ENCODE results near the gene SRA1. TPM values are rescaled to one million over a fixed set of nuclear protein-coding genes. Genes with fewer than 3 reads are reported as not detected.

Gene SRA1
- total RNA-seq, 1 experiment from 2014 or later: 37.8 TPM

GRCh38 chr5:140561753-140562523 lies 4.7 kb upstream of the SRA1 start:
- H3K27me3 Mint-ChIP-seq (ENCODE audit: low read depth): peaks cover 3% of the 10 kb centered on the region; the same call in 1 of the 2 replicates
- no peak overlapping the region for H3K27ac Mint-ChIP-seq
- ChIA-PET POLR2A (interaction anchor here (2.0 kb wide), 1 partner anchor 85 kb away, joined by 5 read pairs; the partner anchor contains the start of genes IK and NDUFA2), CTCF (no interaction called here)
- H3K36me3 Mint-ChIP-seq: peaks cover 9% of the 10 kb centered on the region
- peaks cover 27% of the 10 kb centered on the region for H3K4me1 Mint-ChIP-seq
- H3K4me3 Mint-ChIP-seq: no peak overlapping the region
- ATAC-seq (no peak), DNase-seq (ENCODE audit: low spot score) (no peak)
- no peaks in the 10 kb centered on the region for H3K9me3 Mint-ChIP-seq
- TF ChIP-seq NR2C2 (CRISPR knock-in tag; IDR thresholded peaks at IDR 0.05) (no peak), FOXP4 (CRISPR knock-in tag; IDR thresholded peaks at IDR 0.05) (no peak), GRHL2 (CRISPR knock-in tag; IDR thresholded peaks at IDR 0.05; ENCODE audit: insufficient replicate concordance, severe bottlenecking) (no peak), ZSCAN18 (CRISPR knock-in tag; IDR thresholded peaks at IDR 0.05) (no peak)
- TF ChIP-seq, protein P1, sequence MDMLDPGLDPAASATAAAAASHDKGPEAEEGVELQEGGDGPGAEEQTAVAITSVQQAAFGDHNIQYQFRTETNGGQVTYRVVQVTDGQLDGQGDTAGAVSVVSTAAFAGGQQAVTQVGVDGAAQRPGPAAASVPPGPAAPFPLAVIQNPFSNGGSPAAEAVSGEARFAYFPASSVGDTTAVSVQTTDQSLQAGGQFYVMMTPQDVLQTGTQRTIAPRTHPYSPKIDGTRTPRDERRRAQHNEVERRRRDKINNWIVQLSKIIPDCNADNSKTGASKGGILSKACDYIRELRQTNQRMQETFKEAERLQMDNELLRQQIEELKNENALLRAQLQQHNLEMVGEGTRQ (CRISPR knock-in tag; IDR thresholded peaks at IDR 0.05): no peak

DNA sequence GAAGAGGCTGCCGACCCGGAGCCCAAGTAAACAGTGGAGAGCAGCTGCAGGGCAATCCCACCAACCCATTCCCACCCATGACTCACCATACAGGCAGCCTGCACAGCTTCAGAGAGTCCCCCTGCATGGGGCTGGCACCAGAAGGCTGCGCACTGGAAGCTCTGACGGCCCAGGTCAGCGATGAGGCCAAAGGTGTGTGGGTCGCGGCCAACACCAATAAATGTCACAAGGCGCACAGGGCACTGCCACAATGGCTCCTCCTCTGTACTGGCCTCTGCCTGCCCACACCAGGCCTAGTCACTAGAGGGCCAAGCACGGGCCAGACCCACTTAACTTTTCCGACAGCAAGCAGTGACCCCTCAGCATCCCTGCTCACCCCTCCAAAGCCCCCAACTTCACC lies 3.0 kb upstream of the SRA1 start:
- no peak overlapping the region for H3K4me3 Mint-ChIP-seq
- ATAC-seq (no peak), DNase-seq (ENCODE audit: low spot score) (no peak)
- no peaks in the 10 kb centered on the region for H3K9me3 Mint-ChIP-seq
- H3K27ac Mint-ChIP-seq: no peak overlapping the region
- TF ChIP-seq HMGA2 (CRISPR knock-in tag; IDR thresholded peaks at IDR 0.05) (no peak), TCF7 (CRISPR knock-in tag; IDR thresholded peaks at IDR 0.05; ENCODE audit: low read depth) (no peak), STAT6 (CRISPR knock-in tag; conservative IDR thresholded peaks at IDR 0.05; ENCODE audit: low read depth) (no peak), CBFB (CRISPR knock-in tag; IDR thresholded peaks at IDR 0.05; ENCODE audit: low read depth) (no peak), OVOL2 (CRISPR knock-in tag; IDR thresholded peaks at IDR 0.05; ENCODE audit: borderline replicate concordance) (no peak), MYBL2 (CRISPR knock-in tag; IDR thresholded peaks at IDR 0.05) (no peak), FOXK1 (CRISPR knock-in tag; IDR thresholded peaks at IDR 0.05) (no peak), ZBTB21 (CRISPR knock-in tag; IDR thresholded peaks at IDR 0.05; ENCODE audit: borderline replicate concordance) (no peak), E2F4 (CRISPR knock-in tag; IDR thresholded peaks at IDR 0.05; ENCODE audit: borderline replicate concordance, low read depth) (no peak), CREM (CRISPR knock-in tag; IDR thresholded peaks at IDR 0.05) (no peak), RELA (CRISPR knock-in tag; IDR thresholded peaks at IDR 0.05; ENCODE audit: borderline replicate concordance) (no peak), EMX1 (CRISPR knock-in tag; IDR thresholded peaks at IDR 0.05) (no peak), JUN (CRISPR knock-in tag; IDR thresholded peaks at IDR 0.05) (no peak), NFATC4 (CRISPR knock-in tag; IDR thresholded peaks at IDR 0.05) (no peak), FOXP4 (CRISPR knock-in tag; IDR thresholded peaks at IDR 0.05) (no peak), PRRX2 (CRISPR knock-in tag; IDR thresholded peaks at IDR 0.05) (no peak), GABPB1 (CRISPR knock-in tag; IDR thresholded peaks at IDR 0.05) (no peak)
- TF ChIP-seq, protein P2, sequence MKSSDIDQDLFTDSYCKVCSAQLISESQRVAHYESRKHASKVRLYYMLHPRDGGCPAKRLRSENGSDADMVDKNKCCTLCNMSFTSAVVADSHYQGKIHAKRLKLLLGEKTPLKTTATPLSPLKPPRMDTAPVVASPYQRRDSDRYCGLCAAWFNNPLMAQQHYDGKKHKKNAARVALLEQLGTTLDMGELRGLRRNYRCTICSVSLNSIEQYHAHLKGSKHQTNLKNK (CRISPR knock-in tag; IDR thresholded peaks at IDR 0.05): no peak
- TF ChIP-seq, protein P3, sequence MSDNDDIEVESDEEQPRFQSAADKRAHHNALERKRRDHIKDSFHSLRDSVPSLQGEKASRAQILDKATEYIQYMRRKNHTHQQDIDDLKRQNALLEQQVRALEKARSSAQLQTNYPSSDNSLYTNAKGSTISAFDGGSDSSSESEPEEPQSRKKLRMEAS (CRISPR knock-in tag; IDR thresholded peaks at IDR 0.05): no peak
- peaks cover 3% of the 10 kb centered on the region; the same call in 1 of the 2 replicates for H3K27me3 Mint-ChIP-seq (ENCODE audit: low read depth)
- ChIA-PET POLR2A (interaction anchor here (3.8 kb wide), 1 partner anchor 13 kb away, joined by 47 read pairs; the partner anchor contains the start of gene EIF4EBP3), CTCF (interaction anchor here (1.2 to 2.1 kb wide), 2 partner anchors 9 to 13 kb away, joined by 3 to 6 read pairs; partner anchors contain the start of gene EIF4EBP3)
- H3K36me3 Mint-ChIP-seq: peaks cover 4% of the 10 kb centered on the region; the same call in 1 of the 2 replicates
- peaks cover 33% of the 10 kb centered on the region for H3K4me1 Mint-ChIP-seq
